Stimulated activated CD4-positive, alpha-beta T cell treated with anti-CD3 and anti-CD28 coated beads, Interleukin-2, amount 100 ng/mL, for 24 hours (primary cell): ENCODE measurements around the gene MYH6.
"Not testable (repeated sequence)": the region's sequence is repeated elsewhere in the genome, so short reads cannot be mapped to it uniquely, and the experiment has no call there.

Experiments used
- DNase-seq, 2 donors: peaks; one replicate each; pipeline ENCODE4 v3.0.0-alpha.2; 2020

The MYH6 gene

DNA sequence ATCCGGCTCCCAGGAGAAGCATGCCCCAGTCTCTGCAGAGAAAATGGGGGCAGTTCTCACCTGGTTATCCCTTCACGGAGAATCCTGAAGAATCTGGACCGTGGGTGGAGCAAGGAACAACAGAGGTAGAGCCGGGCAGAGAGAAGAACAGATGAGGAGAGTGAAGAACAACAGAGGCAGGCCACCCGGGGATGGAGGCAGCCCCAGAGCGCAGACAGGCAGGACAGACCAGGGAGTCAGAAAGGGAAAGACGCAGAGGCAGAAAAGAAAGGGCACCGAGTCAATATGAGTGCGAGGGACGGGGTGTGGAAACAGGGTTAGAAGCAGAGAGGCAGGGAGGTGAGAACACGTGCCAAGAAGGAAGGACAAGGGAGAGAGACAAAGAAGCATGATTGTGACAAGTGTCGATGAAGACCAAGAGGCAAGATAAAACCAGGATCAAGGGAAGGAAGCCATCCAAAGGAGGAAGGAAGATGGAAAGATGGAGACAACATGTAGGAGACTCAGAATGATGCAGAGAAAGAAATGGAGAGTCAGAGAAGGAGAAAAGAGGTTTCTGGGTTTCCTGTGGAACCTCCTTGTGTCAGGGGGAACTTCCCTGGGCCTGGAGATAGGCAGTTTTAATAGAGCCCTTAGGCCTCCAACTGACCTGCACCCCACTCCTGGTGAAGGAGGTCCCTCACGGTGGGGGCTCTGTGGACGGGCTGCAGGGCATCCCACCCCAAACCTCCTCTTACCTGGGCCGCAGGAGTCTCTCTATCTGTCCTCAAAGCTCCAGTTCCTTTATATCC, at the start of gene MYH6:
Gene MYH6, minus strand, starts transcription at position 758 of the 791 bp plus-strand sequence. CDS start 1,050 bp downstream, outside the sequence.
- DNase-seq = no peak

DNA sequence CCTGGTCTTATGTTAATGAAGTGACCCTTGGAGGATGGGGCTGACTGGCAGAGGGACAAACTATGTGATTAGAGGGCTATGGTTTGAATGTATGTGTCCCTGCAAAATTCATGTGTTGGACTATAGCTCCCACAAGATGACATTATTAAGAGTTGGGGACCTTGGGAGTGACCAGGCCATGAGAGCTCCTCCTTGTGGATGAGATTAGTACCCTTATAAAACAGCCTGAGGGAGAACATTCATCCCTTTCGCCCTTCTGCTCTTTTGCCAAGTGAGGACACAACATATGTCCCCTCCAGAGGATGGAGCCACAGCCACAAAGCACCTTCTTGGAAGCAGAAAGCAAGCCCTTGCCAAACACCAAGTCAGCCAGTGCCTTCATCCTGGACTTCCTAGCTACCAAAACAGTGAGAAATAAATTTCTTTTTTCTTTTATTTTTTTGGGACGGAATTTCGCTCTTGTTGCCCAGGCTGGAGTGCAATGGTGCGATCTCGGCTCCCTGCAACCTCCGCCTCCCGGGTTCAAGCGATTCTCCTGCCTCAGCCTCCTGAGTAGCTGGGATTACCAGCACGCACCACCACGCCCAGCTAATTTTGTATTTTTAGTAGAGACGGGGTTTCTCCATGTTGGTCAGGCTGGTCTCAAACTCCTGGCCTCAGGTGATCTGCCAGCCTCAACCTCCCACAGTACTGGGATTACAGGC, 49.0 kb upstream of the MYH6 start:
- DNase-seq = not testable (repeated sequence)

GRCh38 chr14:23454445-23454856, 46.4 kb upstream of the MYH6 start:
- DNase-seq = no peak

DNA sequence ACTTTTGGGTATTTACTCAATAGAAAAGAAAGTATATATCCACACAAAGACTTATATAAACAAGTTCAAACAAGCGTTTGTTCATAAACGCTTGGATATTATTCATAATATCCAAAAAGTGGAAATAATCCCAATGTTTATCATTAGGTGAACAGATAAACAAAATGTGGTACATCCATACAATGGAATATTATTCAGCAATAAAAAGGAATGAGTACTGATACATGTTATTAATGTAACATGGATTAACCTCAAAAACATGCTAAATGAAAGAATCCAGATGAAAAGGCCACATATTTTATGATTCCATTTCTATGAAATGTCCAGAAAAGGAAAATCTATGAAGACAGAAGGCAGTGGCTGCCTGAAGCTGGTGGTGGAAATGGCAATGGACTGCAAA, 44.2 kb upstream of the MYH6 start:
- no peak for DNase-seq

DNA sequence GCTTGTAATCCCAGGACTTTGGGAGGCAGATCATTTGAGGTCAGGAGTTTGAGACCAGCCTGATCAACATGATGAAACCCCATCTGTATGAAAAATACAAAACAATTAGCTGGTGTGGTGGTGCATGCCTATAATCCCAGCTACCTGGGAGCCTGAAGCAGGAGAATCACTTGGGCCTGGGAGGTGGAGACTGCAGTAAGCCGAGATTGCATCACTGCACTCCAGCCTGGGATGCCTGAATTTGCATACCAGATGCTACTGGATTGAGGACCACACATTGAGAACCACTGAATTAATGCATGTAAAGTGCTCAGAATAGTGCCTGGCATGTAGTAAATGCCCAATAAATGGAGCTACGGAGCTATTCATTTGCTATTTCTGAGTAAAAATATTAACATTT, 42.3 kb upstream of the MYH6 start:
- DNase-seq = no peak

- DNase-seq = peak in 1 of 2 donors; percentile 8
Measured at GRCh38 chr14:23449314-23449713, 41.2 kb upstream of the MYH6 start.

GRCh38 chr14:23447361-23448350, 39.6 kb upstream of the MYH6 start:
- peak in 1 of 2 donors; percentile 13 for DNase-seq

- peak in 1 of 2 donors; percentile 11 for DNase-seq
Measured at GRCh38 chr14:23446291-23446851, 38.3 kb upstream of the MYH6 start.

DNA sequence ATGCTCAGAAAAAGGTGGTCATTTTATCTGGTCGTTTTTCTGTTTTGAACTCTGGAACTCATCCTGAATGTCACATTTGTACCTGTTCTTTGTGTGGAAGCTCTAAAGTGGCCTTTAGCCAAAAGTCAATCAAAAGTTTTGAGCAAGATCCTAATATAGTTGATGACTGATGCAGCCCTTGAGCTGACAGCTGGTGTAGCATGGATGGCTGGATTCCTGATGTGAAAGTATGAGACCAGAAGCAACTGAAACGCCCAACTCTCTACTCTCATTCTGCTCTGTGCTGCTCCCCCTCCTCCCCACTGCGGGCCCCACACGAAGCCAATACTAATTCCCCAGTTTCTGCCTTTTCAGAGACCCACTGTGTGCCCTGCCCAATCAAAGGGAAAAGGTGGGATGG, 37.7 kb upstream of the MYH6 start:
- peak in 1 of 2 donors; percentile 1 for DNase-seq

- no peak for DNase-seq
Measured at GRCh38 chr14:23444314-23444713, 36.2 kb upstream of the MYH6 start.

DNA sequence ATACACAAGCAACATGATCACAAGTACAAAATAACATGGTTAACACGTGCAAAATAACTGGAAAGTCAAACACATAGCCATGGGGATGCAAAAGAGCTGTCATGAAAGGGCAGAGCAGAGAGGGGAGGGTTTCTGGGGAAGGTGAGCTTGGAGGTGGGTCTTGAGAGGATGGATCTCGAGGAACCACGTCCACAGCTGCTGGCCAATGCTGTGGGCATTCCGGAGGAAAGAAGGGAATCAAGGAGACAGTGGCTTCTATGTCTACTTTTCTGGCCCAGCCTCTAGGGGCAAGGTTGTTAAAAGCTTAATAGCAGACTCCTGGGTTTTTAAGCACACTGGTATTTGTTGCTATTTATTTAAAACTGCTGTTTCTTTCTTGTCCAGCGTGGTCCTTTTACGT, 35.8 kb upstream of the MYH6 start:
- DNase-seq = peak in 1 of 2 donors; percentile 7

DNA sequence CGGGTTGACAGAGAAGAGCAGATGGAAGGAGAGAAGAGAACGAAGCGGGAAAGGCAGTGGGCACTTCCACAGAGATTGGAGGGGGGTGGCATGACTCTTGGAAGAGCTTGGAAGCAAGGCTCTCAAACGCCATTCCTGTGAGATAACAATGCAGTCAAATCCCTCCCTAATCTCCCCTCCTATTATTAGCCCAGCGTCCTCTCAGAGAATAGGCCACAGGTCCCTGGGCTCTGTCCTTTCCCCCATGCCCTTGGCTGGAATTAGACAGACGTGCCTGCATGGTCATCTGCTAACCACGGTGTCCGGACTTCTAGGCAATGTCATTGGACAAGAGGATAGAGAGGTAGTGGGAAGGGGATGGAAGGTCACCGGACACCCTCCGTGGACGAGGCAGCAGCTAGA, 35.3 kb upstream of the MYH6 start:
- peak in 1 of 2 donors; percentile 11 for DNase-seq

DNA sequence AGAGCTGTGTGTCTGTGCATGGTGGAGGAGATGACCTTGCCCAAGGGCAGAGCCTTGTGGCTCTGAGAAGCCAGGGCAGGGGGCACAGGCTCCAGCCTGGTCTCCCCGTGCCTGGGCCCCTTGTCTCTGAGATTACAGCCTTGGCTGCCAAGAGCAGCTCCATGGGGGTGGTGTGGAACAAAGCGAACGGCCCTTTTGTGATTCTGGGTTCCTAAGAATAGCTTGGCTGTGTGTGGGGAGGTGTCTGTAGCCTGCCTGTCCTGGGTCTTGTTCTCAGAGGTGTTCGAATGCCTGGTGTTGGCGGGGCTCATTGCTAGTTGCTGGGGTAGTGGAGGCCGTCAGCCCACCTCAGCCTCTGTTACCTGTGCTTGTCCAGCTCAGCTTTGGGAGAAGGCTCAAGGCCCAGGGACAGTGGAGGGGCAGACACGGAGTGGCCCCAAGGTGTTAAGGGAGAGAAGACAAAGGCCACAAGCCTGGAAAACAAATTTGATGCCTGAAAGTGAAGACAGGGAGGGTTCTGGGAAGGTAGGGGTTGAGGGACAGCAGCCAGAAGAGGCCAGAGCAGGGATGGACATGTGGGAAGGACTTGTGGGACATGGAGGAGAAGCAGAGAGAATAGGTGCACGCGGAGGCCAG, 34.8 kb upstream of the MYH6 start:
- DNase-seq = peak in 1 of 2 donors; percentile 4

GRCh38 chr14:23441076-23441475, 33.0 kb upstream of the MYH6 start:
- DNase-seq = peak in 1 of 2 donors; percentile 0

GRCh38 chr14:23439107-23439835, 31.2 kb upstream of the MYH6 start:
- peak in 1 of 2 donors; percentile 13 for DNase-seq

- peak in 1 of 2 donors; percentile 7 for DNase-seq
Measured at GRCh38 chr14:23438101-23438971, 30.3 kb upstream of the MYH6 start.

- no peak for DNase-seq
Measured at GRCh38 chr14:23437133-23438100, 29.3 kb upstream of the MYH6 start.

GRCh38 chr14:23436327-23437132, 28.5 kb upstream of the MYH6 start:
- no peak for DNase-seq
